GM18858 (cell line): Measurements from ENCODE around the gene LIM2.
A peak's percentile ranks its signal among the peaks of the same experiment; 100 is the strongest.

ENCODE experiments used
- ATAC-seq: cut with Tn5 transposase; IDR thresholded peaks from one replicate; pipeline ENCODE4 v1.9.1; 2021; ENCODE audit not compliant: unreplicated experiment

The LIM2 gene

GRCh38 chr19:51366389-51367254, 21.2 kb downstream of the LIM2 start:
- peak; percentile 41 for ATAC-seq

GRCh38 chr19:51365965-51366388, 21.8 kb downstream of the LIM2 start, which contains the start of gene ETFB:
ETFB (minus strand) TSS chr19:51366388; CDS start chr19:51366326, 62 bp downstream.
- no peak for ATAC-seq

DNA sequence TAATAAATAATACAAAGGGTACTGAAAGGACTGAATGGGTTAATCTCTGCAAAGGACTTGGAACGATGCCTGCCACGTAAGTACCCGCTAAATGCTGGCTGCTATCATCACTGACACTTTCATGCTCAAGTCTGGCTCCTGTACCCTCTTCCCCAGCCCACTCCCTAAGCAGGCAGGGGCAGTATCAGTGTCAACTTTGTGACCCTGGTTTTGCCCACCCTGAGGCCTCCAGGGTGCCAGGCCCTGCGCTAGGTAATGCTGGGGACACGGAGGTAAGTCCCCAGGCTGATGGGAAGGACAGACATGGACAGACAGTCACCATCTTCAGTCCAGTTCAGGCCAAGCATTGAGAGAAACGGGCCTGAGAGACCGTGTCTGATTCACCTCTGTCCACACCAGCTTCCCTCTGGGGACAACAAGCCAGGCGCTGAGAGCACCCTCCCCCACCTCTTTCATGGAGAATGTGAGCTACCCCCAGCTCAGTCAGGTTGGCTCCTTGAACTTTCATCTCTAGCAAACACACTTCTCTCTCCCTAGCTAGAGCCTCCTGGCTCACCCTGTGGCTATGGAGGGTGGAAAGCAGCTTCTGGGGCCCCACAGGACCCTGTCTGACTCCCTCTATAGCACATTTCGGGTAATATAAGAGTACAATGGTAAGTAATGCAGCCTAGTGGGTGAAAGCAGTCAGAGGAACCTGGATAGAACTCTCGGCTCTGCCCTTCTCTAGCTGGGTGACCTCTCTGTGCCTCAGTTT, 22.4 kb downstream of the LIM2 start:
- no peak for ATAC-seq

DNA sequence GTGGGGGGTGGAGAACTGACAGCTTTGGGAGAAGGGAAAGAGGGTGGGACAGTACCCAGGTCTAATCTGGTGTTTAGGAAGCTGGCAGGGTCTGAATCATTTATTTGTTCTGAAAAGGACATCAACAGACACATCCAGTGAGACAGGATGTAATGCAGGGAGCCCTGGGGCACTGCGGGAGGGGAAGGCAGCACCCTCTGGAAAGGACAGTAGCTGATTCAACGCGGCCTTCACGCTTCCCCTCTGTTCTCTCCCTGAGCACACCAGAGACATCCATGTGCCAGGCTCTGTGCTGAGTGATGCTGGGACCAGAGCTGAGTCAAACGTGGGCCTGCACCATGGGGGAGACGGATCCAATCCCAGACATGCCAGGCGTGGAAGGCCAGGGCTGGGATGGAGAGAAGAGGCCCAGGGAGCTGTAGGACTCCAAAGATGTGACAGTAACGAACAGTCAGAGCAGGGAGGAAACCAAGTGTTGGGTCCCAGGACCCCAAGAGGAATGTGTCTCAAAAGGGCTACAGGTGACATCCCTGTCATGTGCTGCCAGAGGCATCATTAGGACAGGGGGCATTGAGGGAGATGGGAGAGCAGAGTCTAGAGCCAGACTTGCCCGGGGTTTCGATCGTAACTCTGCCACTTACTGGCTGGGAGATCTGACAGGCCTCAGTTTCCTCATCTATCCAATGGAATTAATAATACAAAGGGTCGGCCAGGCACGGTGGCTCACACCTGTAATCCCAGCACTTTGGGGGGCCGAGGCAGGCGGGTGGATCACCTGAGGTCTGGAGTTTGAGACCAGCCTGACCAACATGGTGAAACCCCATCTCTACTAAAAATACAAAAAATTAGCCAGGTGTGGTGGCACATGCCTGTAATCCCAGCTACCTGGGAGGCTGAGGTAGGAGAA, 23.3 kb downstream of the LIM2 start:
- no peak for ATAC-seq

GRCh38 chr19:51361239-51361638, 26.5 kb downstream of the LIM2 start:
- ATAC-seq = no peak

- no peak for ATAC-seq
Measured at GRCh38 chr19:51359294-51359693, 28.5 kb downstream of the LIM2 start.

- ATAC-seq = no peak
Measured at GRCh38 chr19:51357952-51358351, 29.8 kb downstream of the LIM2 start.

- no peak for ATAC-seq
Measured at GRCh38 chr19:51356159-51356801, 31.5 kb downstream of the LIM2 start.

DNA sequence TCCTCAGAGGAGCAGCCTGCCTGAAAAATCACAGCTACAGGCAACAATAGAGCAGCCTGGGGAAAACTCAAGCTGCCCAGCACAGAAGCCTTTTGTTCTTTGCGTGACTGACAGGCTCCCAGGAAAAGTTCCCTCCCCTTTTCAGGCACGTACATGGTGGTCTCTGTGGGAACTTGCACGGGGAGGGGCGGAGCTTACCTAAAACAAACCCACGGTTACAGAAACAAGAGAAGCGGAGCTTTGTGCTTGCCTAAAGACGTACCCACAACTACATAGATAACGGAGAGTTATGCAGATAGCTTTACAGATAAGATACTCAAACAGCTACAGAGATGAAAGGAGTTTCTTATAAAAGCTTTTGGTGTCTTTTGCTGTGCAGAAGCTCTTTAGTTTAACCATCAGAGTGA, 33.0 kb downstream of the LIM2 start:
- no peak for ATAC-seq

GRCh38 chr19:51354103-51354741, 33.6 kb downstream of the LIM2 start:
- ATAC-seq = no peak

GRCh38 chr19:51352783-51353360, 34.9 kb downstream of the LIM2 start:
- ATAC-seq = no peak

DNA sequence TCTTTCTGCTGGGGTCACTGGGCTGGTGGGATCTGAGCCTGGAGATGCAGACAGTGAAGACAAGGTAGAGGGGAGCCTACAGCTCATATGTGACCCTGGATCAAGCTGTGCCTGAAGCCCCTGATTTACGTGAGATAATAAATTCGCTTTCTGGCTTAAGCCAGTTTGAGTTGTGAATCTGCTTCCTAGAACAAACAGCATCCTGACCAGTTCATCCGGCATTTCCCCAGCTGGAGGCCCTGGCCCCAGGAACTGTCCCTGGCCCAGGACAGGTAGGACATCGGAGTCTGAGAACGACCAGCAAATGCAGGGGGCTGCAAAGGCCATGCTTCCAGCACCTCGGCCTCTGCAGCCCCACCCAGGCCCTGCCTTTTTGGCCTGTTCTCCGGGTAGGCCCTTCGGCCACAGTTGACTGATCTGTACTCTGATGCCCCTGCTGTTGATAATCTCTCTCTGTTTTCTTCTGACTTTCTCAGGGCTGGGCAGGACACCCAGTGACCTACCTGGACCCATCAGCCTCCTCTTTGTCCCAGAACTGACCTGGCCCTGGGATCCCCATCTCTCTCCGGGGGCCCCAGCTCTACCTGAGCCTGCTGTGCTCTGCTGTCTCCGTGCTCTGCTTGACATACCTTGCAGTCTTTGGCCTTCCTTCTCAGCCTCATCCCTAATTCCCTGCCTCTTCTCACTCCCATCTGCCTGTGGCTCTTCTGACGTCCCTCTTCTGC, 36.3 kb downstream of the LIM2 start:
- ATAC-seq = no peak

DNA sequence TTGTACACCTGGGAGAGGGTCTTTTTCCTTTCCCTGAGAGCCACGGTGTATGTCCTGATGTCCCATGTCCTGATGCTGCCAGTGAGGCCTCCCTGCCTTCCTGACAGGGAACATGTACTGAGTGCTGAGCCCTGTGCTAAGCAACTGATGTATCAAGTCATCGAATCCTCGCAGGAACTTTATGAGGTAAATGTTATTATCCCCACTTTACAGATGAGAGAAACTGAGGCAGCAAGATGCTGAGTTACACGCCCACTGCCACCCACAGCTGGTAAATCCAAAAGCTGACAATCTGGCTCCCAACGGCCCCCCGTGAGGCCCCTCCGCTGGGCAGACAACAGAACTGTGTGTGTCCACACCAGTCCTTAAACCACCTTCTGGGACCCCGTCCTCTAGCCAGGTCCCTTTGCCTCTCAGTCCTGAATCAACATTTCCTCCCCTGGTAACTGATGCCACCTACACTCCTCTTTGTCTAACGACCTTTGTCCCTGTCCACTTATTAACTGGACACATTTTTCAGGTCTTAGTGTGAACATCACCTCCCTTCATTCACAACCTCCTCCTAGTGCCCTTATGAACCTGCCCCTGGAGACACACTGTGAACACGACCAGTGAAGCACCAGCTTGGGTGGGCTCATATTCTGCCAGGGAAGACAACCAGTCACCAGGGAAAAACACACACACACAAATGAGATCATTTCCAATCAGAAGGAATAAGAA, 40.4 kb downstream of the LIM2 start:
- no peak for ATAC-seq

GRCh38 chr19:51346742-51347141, 41.0 kb downstream of the LIM2 start:
- no peak for ATAC-seq

DNA sequence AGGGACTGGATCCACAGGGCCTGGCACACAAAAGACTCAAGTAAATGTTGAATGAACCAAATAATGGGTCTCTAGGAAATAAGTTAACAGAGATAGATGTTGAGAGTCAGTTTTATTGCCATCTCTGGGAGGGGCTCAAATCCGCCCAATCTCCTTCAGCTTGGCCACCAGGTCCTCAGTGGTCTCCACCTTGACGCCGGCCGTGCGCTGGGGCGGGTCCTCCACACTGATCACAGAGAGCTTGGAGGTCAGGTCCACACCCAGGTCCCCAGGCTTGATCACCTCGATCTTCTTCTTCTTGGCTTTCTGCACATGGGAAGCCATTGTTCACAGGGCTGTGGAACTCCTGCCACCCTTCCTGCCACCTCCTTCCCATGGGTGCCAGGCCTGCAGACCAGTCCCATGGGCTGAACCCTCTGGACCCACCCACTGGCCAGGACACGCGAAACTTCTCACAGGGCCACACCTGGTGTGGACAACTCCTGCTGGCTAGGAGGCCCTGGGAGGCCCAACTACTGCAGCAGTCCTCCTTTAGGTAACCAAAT, 42.6 kb downstream of the LIM2 start:
- no peak for ATAC-seq

GRCh38 chr19:51342631-51343569, 44.9 kb downstream of the LIM2 start:
- ATAC-seq = no peak

DNA sequence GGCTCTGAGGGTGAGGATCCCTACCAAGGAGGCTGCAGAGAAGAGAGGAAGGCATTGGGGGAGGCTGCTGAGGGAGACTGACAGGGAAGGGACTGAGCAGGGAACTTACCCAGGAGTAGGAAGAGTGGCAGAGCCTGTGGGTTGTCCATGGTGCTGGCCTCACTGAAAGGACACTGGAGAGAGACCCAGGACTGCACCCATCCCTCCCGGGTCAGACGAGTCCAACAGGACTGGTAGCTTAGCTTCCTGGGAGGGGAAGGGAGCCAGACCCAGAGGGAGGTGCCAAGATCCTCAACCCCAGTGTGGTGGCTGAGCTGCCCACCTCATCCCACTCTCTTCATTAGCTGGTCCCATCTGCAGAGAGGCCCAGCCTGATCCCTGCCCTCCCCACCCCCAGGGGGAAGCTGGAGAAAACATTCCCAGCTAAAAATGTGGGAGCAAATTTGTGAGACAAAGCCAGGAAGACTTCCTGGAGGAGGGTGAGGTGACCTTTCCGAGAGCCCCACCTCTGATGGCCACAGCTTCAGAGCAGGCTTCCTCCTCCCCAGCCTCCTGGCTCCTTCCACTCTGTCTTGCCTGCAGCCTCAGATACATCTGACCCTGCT, 45.7 kb downstream of the LIM2 start, which contains the start of gene VSIG10L:
VSIG10L (minus strand) TSS at position 164 of the 605 bp plus-strand sequence; CDS start at position 149, 15 bp downstream.
- ATAC-seq = no peak
